GM23338 (cell line): ENCODE measurements around the gene SPRED2. TPM values are rescaled to one million over a fixed set of nuclear protein-coding genes. Genes with fewer than 3 reads are reported as not detected.

Experiments
- ATAC-seq: fragments of 200-7000 bp; cut with Tn5 transposase; 3 replicates; pipeline ENCODE4 v1.9.1; 2020
- DNase-seq: peaks from one replicate; pipeline ENCODE4 v3.0.0-alpha.2; 2015; ENCODE audit warnings: low spot score
- H2AFZ ChIP-seq: fragments of 200-600 bp; sonication (generic); 2 replicates; pipeline ENCODE4 v1.8.0; 2016; ENCODE audit warnings: antibody characterized with exemption, mild to moderate bottlenecking, moderate library complexity
- H3F3A ChIP-seq: fragments of 200-600 bp; sonication (generic); replicated peaks from 2 replicates; pipeline ENCODE4 v1.8.0; 2017; ENCODE audit warnings: antibody characterized with exemption, mixed run types, low read depth
- H3K27ac ChIP-seq: fragments of 200-600 bp; sonication (generic); 2 replicates; pipeline ENCODE4 v1.6.1; 2016; ENCODE audit warnings: low read depth
- H3K27me3 ChIP-seq: fragments of 200-600 bp; sonication (generic); 2 replicates; pipeline ENCODE4 v1.8.0; 2016; ENCODE audit warnings: mild to moderate bottlenecking, mixed run types, moderate library complexity; ENCODE audit not compliant: insufficient read depth
- H3K36me3 ChIP-seq: fragments of 200-600 bp; sonication (generic); 2 replicates; pipeline ENCODE4 v1.8.0; 2016; ENCODE audit warnings: mild to moderate bottlenecking; ENCODE audit not compliant: insufficient read depth
- H3K4me1 ChIP-seq: fragments of 200-600 bp; sonication (generic); 2 replicates; pipeline ENCODE4 v1.8.0; 2016; ENCODE audit warnings: mild to moderate bottlenecking, moderate library complexity; ENCODE audit not compliant: insufficient read depth
- H3K4me2 ChIP-seq: fragments of 200-600 bp; sonication (generic); 2 replicates; pipeline ENCODE4 v1.7.1; 2017; ENCODE audit warnings: mixed run types
- H3K4me3 ChIP-seq: fragments of 200-600 bp; sonication (generic); 2 replicates; pipeline ENCODE4 v1.6.1; 2016; ENCODE audit warnings: mixed run types
- H3K79me2 ChIP-seq: fragments of 200-600 bp; sonication (generic); replicated peaks from 2 replicates; pipeline ENCODE4 v1.8.0; 2017; ENCODE audit warnings: mild to moderate bottlenecking; ENCODE audit not compliant: insufficient read depth
- H3K9me2 ChIP-seq: fragments of 200-600 bp; sonication (generic); 2 replicates; pipeline ENCODE4 v1.8.0; 2017; ENCODE audit not compliant: insufficient read depth
- H4K20me1 ChIP-seq: fragments of 200-600 bp; sonication (generic); replicated peaks from 2 replicates; pipeline ENCODE4 v1.8.0; 2017; ENCODE audit warnings: mild to moderate bottlenecking; ENCODE audit not compliant: insufficient read depth
- H3K27ac Mint-ChIP-seq: 2 replicates; pipeline ENCODE4 v1.8.0; 2020; ENCODE audit warnings: inconsistent platforms, mild to moderate bottlenecking, moderate library complexity, mixed read lengths
- H3K27me3 Mint-ChIP-seq: 3 replicates; pipeline ENCODE4 v1.8.0; 2022; ENCODE audit warnings: low read depth, mild to moderate bottlenecking, moderate library complexity, mixed read lengths, inconsistent platforms; ENCODE audit not compliant: insufficient read depth, poor library complexity
- H3K36me3 Mint-ChIP-seq: 3 replicates; pipeline ENCODE4 v1.8.0; 2021; ENCODE audit warnings: low read depth, mild to moderate bottlenecking, inconsistent platforms, moderate library complexity, mixed read lengths
- H3K4me1 Mint-ChIP-seq: 3 replicates; pipeline ENCODE4 v1.8.0; 2020; ENCODE audit warnings: mild to moderate bottlenecking, inconsistent platforms, mixed read lengths
- H3K4me3 Mint-ChIP-seq: 3 replicates; pipeline ENCODE4 v1.8.0; 2021; ENCODE audit warnings: moderate library complexity, mild to moderate bottlenecking, inconsistent platforms, mixed read lengths
- H3K9me3 Mint-ChIP-seq: 3 replicates; pipeline ENCODE4 v1.8.0; 2020; ENCODE audit warnings: moderate library complexity, mild to moderate bottlenecking, inconsistent platforms, mixed read lengths
- CREB1 ChIP-seq: fragments of 250-450 bp; sonication (Bioruptor Pico); IDR thresholded peaks from 2 replicates; pipeline ENCODE4 v1.5.0; 2020; ENCODE audit warnings: low read depth, mild to moderate bottlenecking, moderate library complexity
- EZH2 ChIP-seq: fragments of 200-600 bp; sonication (generic); IDR thresholded peaks from one replicate; pipeline ENCODE4 v1.8.0; 2017; ENCODE audit warnings: antibody characterized with exemption, mild to moderate bottlenecking, low read depth; ENCODE audit not compliant: unreplicated experiment
- EZH2phosphoT487 ChIP-seq: fragments of 200-600 bp; sonication (generic); IDR thresholded peaks from one replicate; pipeline ENCODE4 v1.8.1; 2018; ENCODE audit warnings: antibody characterized with exemption; ENCODE audit not compliant: unreplicated experiment
- JUNB ChIP-seq: IDR thresholded peaks from one replicate; pipeline ENCODE4 v1.6.1; 2016; ENCODE audit warnings: antibody characterized with exemption; ENCODE audit not compliant: unreplicated experiment
- NANOG ChIP-seq: IDR thresholded peaks from 2 replicates; pipeline ENCODE4 v1.6.1; 2016; ENCODE audit warnings: antibody characterized with exemption, borderline replicate concordance
- ZNF462 ChIP-seq: fragments of 250-450 bp; sonication (Bioruptor Pico); IDR thresholded peaks from 2 replicates; pipeline ENCODE4 v1.5.0; 2020; ENCODE audit warnings: mild to moderate bottlenecking, moderate library complexity
- polyA plus RNA-seq: library from polyadenylated mRNA; unstranded; fragments of >200 nt; fragmentation: Nextera tagmentation; extraction: Ambion mirVana; gene quantifications from 2 replicates; pipeline ENCODE4 v1.2.1, GENCODE V29; 2016
- total RNA-seq: library from RNA; depleted of rRNA; stranded (reverse); fragments of >200 nt; shearing (Covaris generic); gene quantifications from 2 replicates; pipeline ENCODE4 v1.2.3, GENCODE V29; 2014

The SPRED2 gene
- total and polyA plus RNA-seq, 2 experiments from 2014 or later: 8.7 to 13.0 TPM

GRCh38 chr2:65450393-65450792 lies 18.0 kb upstream of the SPRED2 start:
- H4K20me1 ChIP-seq: no peaks in the 10 kb centered on the region
- H3K4me3 ChIP-seq: no peak overlapping the region
- Mint-ChIP-seq H3K9me3 (no peaks in the 10 kb centered on the region), H3K36me3 (no peaks in the 10 kb centered on the region), H3K27me3 (no peaks in the 10 kb centered on the region), H3K27ac (no peak overlapping the region), H3K4me1 (no peaks in the 10 kb centered on the region), H3K4me3 (no peak overlapping the region)
- ATAC-seq (no peak), DNase-seq (no peak)
- H3K9me2 ChIP-seq: no peaks in the 10 kb centered on the region
- H3K4me1 ChIP-seq: no peaks in the 10 kb centered on the region
- H3K36me3 ChIP-seq: no peaks in the 10 kb centered on the region
- H3K4me2 ChIP-seq: no peak overlapping the region
- TF ChIP-seq CREB1 (CRISPR knock-in tag): no peak
- no peak for TF ChIP-seq JUNB
- TF ChIP-seq EZH2phosphoT487: no peak
- TF ChIP-seq ZNF462: no peak
- no peaks in the 10 kb centered on the region for H3K79me2 ChIP-seq
- H3F3A ChIP-seq: no peaks in the 10 kb centered on the region
- no peaks in the 10 kb centered on the region for H3K27me3 ChIP-seq
- H3K27ac ChIP-seq: no peak overlapping the region
- H2AFZ ChIP-seq: no peak overlapping the region

GRCh38 chr2:65443509-65444186 lies 11.2 kb upstream of the SPRED2 start:
- no peak overlapping the region for H3K27ac Mint-ChIP-seq
- Histone ChIP-seq H3K4me1 (peaks cover 5% of the 10 kb centered on the region), H2AFZ (no peak overlapping the region), H3K4me2 (no peak overlapping the region), H3K9me2 (no peaks in the 10 kb centered on the region), H3F3A (no peaks in the 10 kb centered on the region; the same call in 1 of the 2 replicates), H3K27me3 (peaks cover 27% of the 10 kb centered on the region), H4K20me1 (peaks cover 4% of the 10 kb centered on the region; the same call in 1 of the 2 replicates), H3K4me3 (no peak overlapping the region), H3K27ac (no peak overlapping the region), H3K79me2 (no peaks in the 10 kb centered on the region), H3K36me3 (no peaks in the 10 kb centered on the region)
- peaks cover 12% of the 10 kb centered on the region for H3K4me1 Mint-ChIP-seq
- ATAC-seq (peak; percentile 51; the same call in 2 of the 3 replicates), DNase-seq (no peak)
- no peaks in the 10 kb centered on the region for H3K9me3 Mint-ChIP-seq
- peaks cover 21% of the 10 kb centered on the region for H3K27me3 Mint-ChIP-seq
- no peak overlapping the region; the same call in 2 of the 3 replicates for H3K4me3 Mint-ChIP-seq
- no peaks in the 10 kb centered on the region for H3K36me3 Mint-ChIP-seq
- TF ChIP-seq NANOG (no peak), ZNF462 (no peak), EZH2 (no peak)
